ENCODE data around the gene EEF2KMT.
"Not testable (repeated sequence)": the region's sequence is repeated elsewhere in the genome, so short reads cannot be mapped to it uniquely, and the experiment has no call there.

DNA sequence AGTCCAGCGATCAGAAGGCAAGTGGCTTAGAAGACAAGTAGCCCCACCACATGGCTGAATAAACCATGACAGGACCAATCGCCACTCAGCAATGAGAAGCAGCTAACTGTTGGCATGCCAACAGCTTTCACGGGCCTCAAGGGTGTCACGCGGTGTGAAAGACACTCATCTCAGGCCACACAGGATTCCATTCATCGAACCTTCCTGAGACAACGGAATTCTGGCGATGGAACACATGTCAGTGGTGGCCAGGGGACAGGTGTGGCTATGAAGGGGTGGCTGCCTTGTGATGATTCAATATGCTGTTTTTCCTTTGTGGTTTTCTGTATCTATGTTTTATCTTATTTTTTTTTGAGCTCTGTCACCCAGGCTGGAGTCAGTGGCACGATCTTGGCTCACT lies 7.0 kb downstream of the EEF2KMT start:
- not testable (repeated sequence) for TF ChIP-seq CTCF (conservative IDR thresholded peaks at IDR 0.05; ENCODE audit: low read depth, low read length); EZH2 (IDR thresholded peaks at IDR 0.05; ENCODE audit: low read length, unreplicated experiment); EZH2phosphoT487 (IDR thresholded peaks at IDR 0.05; ENCODE audit: borderline replicate concordance, low read length)
